ENCODE data around the gene STPG1.
"Not testable (repeated sequence)": the region's sequence is repeated elsewhere in the genome, so short reads cannot be mapped to it uniquely, and the experiment has no call there.

Gene STPG1, protein sequence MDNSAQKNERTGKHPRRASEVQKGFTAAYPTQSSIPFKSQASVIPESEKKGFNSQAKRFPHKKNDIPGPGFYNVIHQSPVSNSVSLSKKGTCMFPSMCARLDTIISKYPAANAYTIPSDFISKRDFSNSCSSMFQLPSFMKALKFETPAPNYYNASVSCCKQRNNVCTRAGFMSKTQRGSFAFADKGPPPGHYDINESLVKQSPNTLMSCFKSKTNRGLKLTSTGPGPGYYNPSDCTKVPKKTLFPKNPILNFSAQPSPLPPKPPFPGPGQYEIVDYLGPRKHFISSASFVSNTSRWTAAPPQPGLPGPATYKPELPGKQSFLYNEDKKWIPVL

DNA sequence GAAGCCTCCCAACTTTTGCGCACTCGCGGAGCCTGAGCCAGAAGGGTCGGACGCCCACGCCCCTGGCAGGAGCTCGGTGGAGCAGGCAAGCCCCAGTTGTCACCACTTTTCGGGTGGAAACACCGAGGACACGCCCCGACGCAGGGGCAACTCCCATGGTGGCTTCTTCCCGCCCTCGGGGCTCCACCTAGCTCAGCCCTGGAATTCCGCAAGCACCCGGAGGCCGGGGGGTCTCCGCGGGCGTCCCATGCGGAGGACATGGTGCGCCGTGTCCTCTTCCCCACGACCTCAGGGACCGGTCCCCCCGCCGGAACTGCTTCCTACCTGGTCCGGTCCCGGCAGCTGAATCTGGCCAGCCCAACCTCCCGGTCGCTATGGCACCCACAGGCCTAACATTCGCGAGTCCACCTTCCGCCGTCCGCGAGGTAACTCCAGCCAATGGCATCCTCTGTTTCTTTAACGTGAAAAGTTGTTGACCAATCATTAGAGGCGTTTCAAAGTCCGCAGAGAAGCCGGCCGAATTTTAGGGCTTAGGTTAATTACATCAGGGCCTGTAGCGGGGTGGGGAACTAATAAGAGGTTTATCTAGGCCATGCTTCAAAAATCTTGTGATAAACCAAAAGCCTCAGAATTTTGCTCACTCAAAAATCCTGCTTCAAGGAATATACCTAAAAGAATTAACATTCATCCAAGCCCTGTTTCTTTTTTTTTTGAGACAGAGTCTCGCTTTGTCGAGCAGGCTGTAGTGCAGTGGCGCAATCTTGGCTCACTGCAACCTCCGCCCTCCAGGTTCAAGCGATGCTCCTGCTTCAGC, at the start of gene STPG1:
Gene STPG1 (minus strand): TSS at position 433 of the 814 bp plus-strand sequence. CDS start 12,394 bp downstream, outside the sequence.
- peaks cover 11% of the 10 kb centered on the region for H3K4me1 ChIP-seq (ENCODE audit: insufficient read depth, low read length)
- no peaks in the 10 kb centered on the region for H3K36me3 ChIP-seq (ENCODE audit: insufficient read depth, low read length)
- no peaks in the 10 kb centered on the region for H3K9me3 ChIP-seq (ENCODE audit: low read length)
- peaks cover 13% of the 10 kb centered on the region for H3K27me3 ChIP-seq (ENCODE audit: insufficient read depth, low read length)
- H3K4me3 ChIP-seq (ENCODE audit: low read length): peak within 1 kb of the TSS; percentile 50
- H2AFZ ChIP-seq (ENCODE audit: low read depth, low read length): peak within 1 kb of the TSS; percentile 81

DNA sequence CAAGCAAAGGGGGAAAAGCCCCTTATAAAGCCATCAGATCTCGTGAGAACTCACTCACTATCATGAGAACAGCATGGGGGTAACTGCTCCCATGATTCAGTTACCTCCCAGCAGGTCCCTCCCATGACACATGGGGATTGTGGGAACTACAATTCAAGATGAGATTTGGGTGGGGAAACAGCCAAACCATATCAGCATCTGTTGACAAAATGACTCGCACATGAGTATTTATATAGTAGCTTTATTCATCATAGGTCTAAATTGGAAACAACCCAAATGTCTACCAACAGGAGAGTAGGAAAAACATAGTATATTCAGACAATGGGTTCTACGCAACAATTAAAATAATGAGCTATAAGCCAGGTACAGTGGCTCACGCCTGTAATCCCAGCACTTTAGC, 48.5 kb upstream of the STPG1 start:
- peaks cover 11% of the 10 kb centered on the region for H3K4me1 ChIP-seq (ENCODE audit: insufficient read depth, low read length)
- not testable (repeated sequence) for H3K4me3 ChIP-seq (ENCODE audit: low read length); H3K9me3 ChIP-seq (ENCODE audit: low read length); H2AFZ ChIP-seq (ENCODE audit: low read depth, low read length); H3K36me3 ChIP-seq (ENCODE audit: insufficient read depth, low read length); H3K27me3 ChIP-seq (ENCODE audit: insufficient read depth, low read length)

DNA sequence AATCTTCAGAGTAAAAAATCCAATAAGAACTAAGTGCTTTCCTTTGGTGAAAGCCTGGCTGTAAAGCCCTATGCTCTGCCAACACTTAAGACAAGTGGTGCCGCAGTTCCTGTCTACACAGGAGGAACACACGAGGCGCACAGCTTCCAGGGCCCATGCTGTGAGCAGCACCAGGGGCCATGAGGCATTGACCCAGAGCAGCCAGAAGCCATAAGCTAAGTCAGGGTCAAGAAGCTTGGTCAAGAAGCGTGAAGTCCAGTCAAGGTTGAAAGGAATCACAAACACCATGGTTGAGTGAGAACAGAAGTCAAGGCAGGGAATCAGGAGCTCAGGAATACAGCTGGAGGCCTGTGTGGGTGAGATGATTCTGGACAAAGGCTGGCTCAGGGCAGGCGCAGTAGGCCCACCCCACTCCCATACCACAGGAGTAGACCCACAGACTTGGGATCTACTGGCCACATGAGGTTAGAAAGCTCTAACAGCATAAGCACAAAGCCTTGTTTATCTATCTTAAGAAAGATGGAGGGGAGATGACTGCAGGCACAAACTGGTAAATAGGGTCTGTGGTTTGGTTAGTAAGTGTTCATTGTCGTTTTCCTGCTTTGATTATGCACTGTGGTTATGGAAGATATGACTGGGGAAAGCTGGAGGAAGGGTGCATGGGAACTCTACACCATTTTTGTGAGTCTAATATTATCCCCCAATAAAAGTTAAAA, 46.1 kb upstream of the STPG1 start:
- Histone ChIP-seq H3K4me3 (ENCODE audit: low read length) (no peak overlapping the region), H3K36me3 (ENCODE audit: insufficient read depth, low read length) (no peaks in the 10 kb centered on the region), H3K4me1 (ENCODE audit: insufficient read depth, low read length) (peaks cover 11% of the 10 kb centered on the region), H2AFZ (ENCODE audit: low read depth, low read length) (no peak overlapping the region), H3K9me3 (ENCODE audit: low read length) (no peaks in the 10 kb centered on the region), H3K27me3 (ENCODE audit: insufficient read depth, low read length) (no peaks in the 10 kb centered on the region)

GRCh38 chr1:24457866-24458265, 44.3 kb upstream of the STPG1 start:
- Histone ChIP-seq H3K36me3 (ENCODE audit: insufficient read depth, low read length) (no peaks in the 10 kb centered on the region), H2AFZ (ENCODE audit: low read depth, low read length) (no peak overlapping the region), H3K4me1 (ENCODE audit: insufficient read depth, low read length) (no peaks in the 10 kb centered on the region), H3K4me3 (ENCODE audit: low read length) (no peak overlapping the region), H3K27me3 (ENCODE audit: insufficient read depth, low read length) (no peaks in the 10 kb centered on the region), H3K9me3 (ENCODE audit: low read length) (no peaks in the 10 kb centered on the region)

DNA sequence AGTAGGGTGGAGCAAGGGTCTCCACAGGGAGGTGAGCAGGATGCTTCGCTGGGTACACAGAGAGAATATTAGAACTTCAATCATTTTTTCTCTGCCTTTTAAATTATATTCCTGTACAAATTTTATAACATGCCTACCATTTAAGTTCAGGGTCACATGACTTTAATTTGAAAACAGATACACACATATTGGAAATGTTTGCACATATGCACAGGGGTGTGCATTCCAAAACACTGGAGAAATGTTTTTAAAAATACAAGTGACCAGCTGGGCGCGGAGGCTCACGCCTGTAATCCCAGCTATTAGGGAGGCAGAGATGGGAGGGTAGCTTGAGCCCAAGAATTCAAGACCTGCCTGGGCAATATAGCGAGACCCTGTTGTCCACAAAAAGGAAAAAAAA, 41.7 kb upstream of the STPG1 start:
- Histone ChIP-seq H3K36me3 (ENCODE audit: insufficient read depth, low read length) (no peaks in the 10 kb centered on the region), H3K27me3 (ENCODE audit: insufficient read depth, low read length) (no peaks in the 10 kb centered on the region), H2AFZ (ENCODE audit: low read depth, low read length) (no peak overlapping the region), H3K9me3 (ENCODE audit: low read length) (no peaks in the 10 kb centered on the region), H3K4me1 (ENCODE audit: insufficient read depth, low read length) (no peaks in the 10 kb centered on the region), H3K4me3 (ENCODE audit: low read length) (no peak overlapping the region)

DNA sequence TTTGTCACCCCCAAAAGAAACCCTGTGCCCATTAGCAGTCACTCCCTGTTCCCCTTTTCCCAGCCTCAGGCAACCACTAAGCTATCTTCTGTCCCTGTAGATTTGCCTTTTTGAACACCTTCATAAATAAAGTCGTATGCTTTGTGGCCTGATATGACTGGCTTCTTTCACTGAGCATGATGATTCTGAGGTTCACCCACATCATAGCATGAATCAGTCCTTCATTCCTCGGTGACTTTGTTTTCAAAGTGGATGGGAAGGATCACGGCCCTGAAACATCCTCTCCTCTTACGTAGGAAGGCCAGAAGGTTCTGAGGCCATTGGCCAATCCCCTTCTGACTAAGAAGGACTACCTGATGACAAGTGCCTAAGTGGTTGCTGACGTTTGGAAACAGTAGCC, 41.1 kb upstream of the STPG1 start:
- no peaks in the 10 kb centered on the region for H3K4me1 ChIP-seq (ENCODE audit: insufficient read depth, low read length)
- no peaks in the 10 kb centered on the region for H3K36me3 ChIP-seq (ENCODE audit: insufficient read depth, low read length)
- H3K4me3 ChIP-seq (ENCODE audit: low read length): no peak overlapping the region
- H3K9me3 ChIP-seq (ENCODE audit: low read length): no peaks in the 10 kb centered on the region
- no peaks in the 10 kb centered on the region for H3K27me3 ChIP-seq (ENCODE audit: insufficient read depth, low read length)
- H2AFZ ChIP-seq (ENCODE audit: low read depth, low read length): no peak overlapping the region

DNA sequence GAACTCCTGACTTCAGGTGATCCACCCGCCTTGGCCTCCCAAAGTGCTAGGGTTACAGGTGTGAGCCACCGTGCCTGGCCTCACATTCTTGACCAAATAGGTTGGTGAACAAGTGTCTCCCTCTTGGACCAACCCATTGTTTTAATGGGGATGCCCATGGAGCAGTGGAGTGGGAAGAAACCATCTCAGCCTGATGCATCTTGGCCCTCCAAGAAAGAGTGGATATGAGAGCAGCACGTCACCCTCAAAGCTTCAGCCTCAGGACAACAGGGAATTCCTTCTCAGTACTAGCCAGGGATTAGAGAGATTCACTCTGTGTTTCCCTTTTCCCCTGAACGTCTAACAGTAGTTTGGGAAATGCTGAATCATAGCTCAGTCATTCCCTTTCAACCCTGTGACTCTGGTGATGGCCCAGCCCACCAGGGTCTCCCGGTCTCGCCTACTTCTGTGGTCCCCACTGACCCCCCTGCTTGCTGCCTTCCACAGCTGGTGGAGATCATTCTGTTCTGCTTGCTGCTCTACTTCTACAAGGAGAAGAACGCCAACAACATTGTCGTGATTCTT, 39.4 kb upstream of the STPG1 start:
- H3K4me3 ChIP-seq (ENCODE audit: low read length): no peak overlapping the region

DNA sequence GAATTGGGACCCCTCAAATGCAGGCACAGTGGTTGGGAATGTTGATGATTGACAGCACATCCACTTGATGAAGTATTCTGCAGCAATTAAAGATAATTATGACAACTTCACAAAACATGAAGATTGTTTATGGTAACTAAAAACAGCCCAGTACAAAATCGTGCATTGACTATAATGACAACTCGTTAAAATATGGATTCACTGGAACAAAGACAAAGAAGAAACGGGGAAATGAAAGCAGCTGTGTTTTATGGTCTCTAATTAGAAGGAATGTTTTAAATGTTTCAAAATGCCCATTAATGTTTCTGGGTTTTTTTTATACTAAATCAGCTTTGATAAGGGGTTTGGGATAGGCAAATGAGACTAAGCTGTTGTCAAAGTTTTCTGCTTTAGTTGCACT, 38.2 kb upstream of the STPG1 start:
- H3K36me3 ChIP-seq (ENCODE audit: insufficient read depth, low read length): no peaks in the 10 kb centered on the region
- H3K9me3 ChIP-seq (ENCODE audit: low read length): no peaks in the 10 kb centered on the region
- H3K27me3 ChIP-seq (ENCODE audit: insufficient read depth, low read length): no peaks in the 10 kb centered on the region
- H2AFZ ChIP-seq (ENCODE audit: low read depth, low read length): no peak overlapping the region
- H3K4me3 ChIP-seq (ENCODE audit: low read length): no peak overlapping the region
- H3K4me1 ChIP-seq (ENCODE audit: insufficient read depth, low read length): no peaks in the 10 kb centered on the region

More for the DNA sequence above, 39.4 kb upstream of the STPG1 start:
- Histone ChIP-seq H3K9me3 (ENCODE audit: low read length) (no peaks in the 10 kb centered on the region), H3K27me3 (ENCODE audit: insufficient read depth, low read length) (no peaks in the 10 kb centered on the region), H2AFZ (ENCODE audit: low read depth, low read length) (no peak overlapping the region), H3K4me1 (ENCODE audit: insufficient read depth, low read length) (no peaks in the 10 kb centered on the region), H3K36me3 (ENCODE audit: insufficient read depth, low read length) (no peaks in the 10 kb centered on the region)

DNA sequence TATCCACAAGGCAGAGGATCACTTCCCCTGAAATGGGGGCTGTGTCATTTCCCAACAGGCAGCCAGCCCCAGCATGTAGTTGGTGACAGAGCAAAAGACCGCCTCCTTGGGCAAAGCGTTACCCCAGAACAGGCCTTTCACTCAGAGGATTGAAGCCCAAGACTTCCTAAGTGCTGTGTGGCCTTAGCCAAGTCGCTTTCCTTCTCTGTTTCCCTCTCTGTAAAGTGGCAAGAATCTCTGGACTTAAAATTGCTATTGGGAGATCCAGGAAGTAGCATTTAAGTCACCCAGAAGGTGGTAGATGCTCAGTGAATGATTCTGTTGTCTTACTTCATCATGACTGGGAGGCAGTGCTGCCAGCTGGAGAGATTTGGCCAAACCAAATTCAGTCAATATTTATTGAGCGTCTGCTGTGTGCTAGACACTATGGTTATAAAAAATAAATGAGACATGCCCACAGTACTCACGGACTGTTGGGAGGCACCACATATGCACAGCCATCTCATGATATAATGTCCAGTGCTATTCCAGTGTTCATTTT, 37.3 kb upstream of the STPG1 start:
- Histone ChIP-seq H3K36me3 (ENCODE audit: insufficient read depth, low read length) (no peaks in the 10 kb centered on the region), H3K9me3 (ENCODE audit: low read length) (no peaks in the 10 kb centered on the region), H2AFZ (ENCODE audit: low read depth, low read length) (no peak overlapping the region), H3K4me1 (ENCODE audit: insufficient read depth, low read length) (no peaks in the 10 kb centered on the region), H3K4me3 (ENCODE audit: low read length) (no peak overlapping the region), H3K27me3 (ENCODE audit: insufficient read depth, low read length) (no peaks in the 10 kb centered on the region)

- no peak overlapping the region for H2AFZ ChIP-seq (ENCODE audit: low read depth, low read length)
- no peaks in the 10 kb centered on the region for H3K9me3 ChIP-seq (ENCODE audit: low read length)
- no peak overlapping the region for H3K4me3 ChIP-seq (ENCODE audit: low read length)
- H3K27me3 ChIP-seq (ENCODE audit: insufficient read depth, low read length): no peaks in the 10 kb centered on the region
- no peaks in the 10 kb centered on the region for H3K36me3 ChIP-seq (ENCODE audit: insufficient read depth, low read length)
- H3K4me1 ChIP-seq (ENCODE audit: insufficient read depth, low read length): no peaks in the 10 kb centered on the region
These were observed 36.7 kb upstream of the STPG1 start for GRCh38 chr1:24450316-24450715.

GRCh38 chr1:24446446-24446845, 32.9 kb upstream of the STPG1 start:
- H3K9me3 ChIP-seq (ENCODE audit: low read length); H3K36me3 ChIP-seq (ENCODE audit: insufficient read depth, low read length); H3K4me3 ChIP-seq (ENCODE audit: low read length); H3K27me3 ChIP-seq (ENCODE audit: insufficient read depth, low read length); H3K4me1 ChIP-seq (ENCODE audit: insufficient read depth, low read length); H2AFZ ChIP-seq (ENCODE audit: low read depth, low read length): not testable (repeated sequence)

- no peaks in the 10 kb centered on the region for H3K9me3 ChIP-seq (ENCODE audit: low read length)
- no peaks in the 10 kb centered on the region for H3K4me1 ChIP-seq (ENCODE audit: insufficient read depth, low read length)
These were observed 29.7 kb upstream of the STPG1 start for GRCh38 chr1:24443241-24443656.

GRCh38 chr1:24442764-24443163, 29.2 kb upstream of the STPG1 start:
- H3K4me3 ChIP-seq (ENCODE audit: low read length): no peak overlapping the region
- H3K9me3 ChIP-seq (ENCODE audit: low read length): no peaks in the 10 kb centered on the region
- no peaks in the 10 kb centered on the region for H3K27me3 ChIP-seq (ENCODE audit: insufficient read depth, low read length)
- H3K36me3 ChIP-seq (ENCODE audit: insufficient read depth, low read length): no peaks in the 10 kb centered on the region
- no peaks in the 10 kb centered on the region for H3K4me1 ChIP-seq (ENCODE audit: insufficient read depth, low read length)
- H2AFZ ChIP-seq (ENCODE audit: low read depth, low read length): no peak overlapping the region

More at GRCh38 chr1:24443241-24443656, 29.7 kb upstream of the STPG1 start:
- Histone ChIP-seq H2AFZ (ENCODE audit: low read depth, low read length) (no peak overlapping the region), H3K27me3 (ENCODE audit: insufficient read depth, low read length) (no peaks in the 10 kb centered on the region), H3K4me3 (ENCODE audit: low read length) (no peak overlapping the region), H3K36me3 (ENCODE audit: insufficient read depth, low read length) (no peaks in the 10 kb centered on the region)

All from neuron (in vitro differentiated cells).